Fibroblast of lung (primary cell): ENCODE measurements around the gene COASY. TPM values are rescaled to one million over a fixed set of nuclear protein-coding genes. Genes with fewer than 3 reads are reported as not detected.
"Not testable (repeated sequence)": the region's sequence is repeated elsewhere in the genome, so short reads cannot be mapped to it uniquely, and the experiment has no call there.

Experiments used
- DNase-seq, 2 donors: peaks; one replicate each; pipeline versions ENCODE4 v3.0.0 to v3.0.0-alpha.2; 2010; ENCODE audit warnings: low read depth in 2 of 2
- H2AFZ ChIP-seq: 2 replicates; pipeline ENCODE4 v1.5.1; 2012; ENCODE audit warnings: low read length, control low read depth, inconsistent platforms
- H3K27ac ChIP-seq: 2 replicates; pipeline ENCODE4 v1.5.1; 2011; ENCODE audit warnings: low read length, control low read depth; ENCODE audit not compliant: insufficient read depth
- H3K27me3 ChIP-seq: 2 replicates; pipeline ENCODE4 v1.5.1; 2011; ENCODE audit warnings: mild to moderate bottlenecking, low read length; ENCODE audit not compliant: control insufficient read depth, insufficient read depth
- H3K36me3 ChIP-seq: 2 replicates; pipeline ENCODE4 v1.5.1; 2011; ENCODE audit warnings: low read length; ENCODE audit not compliant: control insufficient read depth, insufficient read depth
- H3K4me1 ChIP-seq: 2 replicates; pipeline ENCODE4 v1.5.1; 2011; ENCODE audit warnings: low read length; ENCODE audit not compliant: control insufficient read depth, insufficient read depth; ENCODE audit errors: extremely low read depth
- H3K4me2 ChIP-seq: 2 replicates; pipeline ENCODE4 v1.5.1; 2011; ENCODE audit warnings: low read length, control low read depth; ENCODE audit not compliant: insufficient read depth; ENCODE audit errors: extremely low read depth
- H3K4me3 ChIP-seq, 4 experiments: fragments of 200-600 bp in 1 of 4; sonication (generic) in 1 of 4; replicated peaks in 1 of 4; 2 replicates each; pipeline ENCODE4 v1.5.1; 2011 to 2016; ENCODE audit warnings: low read length in 4 of 4, low read depth in 3 of 4, mild to moderate bottlenecking in 3 of 4, control low read depth in 2 of 4, inconsistent platforms in 1 of 4, mixed read lengths in 1 of 4; ENCODE audit not compliant: insufficient read depth in 1 of 4; ENCODE audit errors: control extremely low read depth in 1 of 4
- H3K79me2 ChIP-seq: 2 replicates; pipeline ENCODE4 v1.5.1; 2012; ENCODE audit warnings: mild to moderate bottlenecking, low read length, inconsistent platforms; ENCODE audit not compliant: control insufficient read depth, insufficient read depth
- H3K9ac ChIP-seq: 2 replicates; pipeline ENCODE4 v1.5.1; 2011; ENCODE audit warnings: mild to moderate bottlenecking, low read length, control low read depth; ENCODE audit not compliant: insufficient read depth
- H3K9me3 ChIP-seq: 2 replicates; pipeline ENCODE4 v1.5.1; 2012; ENCODE audit warnings: low read depth, low read length; ENCODE audit not compliant: control insufficient read depth, insufficient read depth
- H4K20me1 ChIP-seq: 2 replicates; pipeline ENCODE4 v1.5.1; 2011; ENCODE audit warnings: low read length; ENCODE audit not compliant: control insufficient read depth, insufficient read depth; ENCODE audit errors: extremely low read depth
- CTCF ChIP-seq, 2 donors: IDR thresholded peaks in 1 of 2; conservative IDR thresholded peaks in 1 of 2; 1 replicate in 1 of 2; 2 replicates in 1 of 2; pipeline ENCODE4 v1.5.1; 2011 to 2012; ENCODE audit warnings: low read length in 2 of 2, control low read depth in 1 of 2, inconsistent platforms in 1 of 2, low read depth in 1 of 2, mild to moderate bottlenecking in 1 of 2
- EZH2 ChIP-seq: IDR thresholded peaks from 2 replicates; pipeline ENCODE4 v1.5.1; 2012; ENCODE audit warnings: low read length, control low read depth, mild to moderate bottlenecking; ENCODE audit errors: missing control alignments
- polyA plus RNA-seq, 2 donors: library from polyadenylated mRNA; depleted of rRNA in 1 of 2; stranded (reverse) in 1 of 2; unstranded in 1 of 2; fragments of >200 nt; gene quantifications; 2 replicates each; pipeline ENCODE4 v1.2.1, GENCODE V29; 2011 to 2012; ENCODE audit warnings: missing spikeins in 1 of 2
- total RNA-seq: library from RNA; depleted of rRNA; stranded (reverse); fragments of >200 nt; gene quantifications from 2 replicates; pipeline ENCODE4 v1.2.1, GENCODE V29; 2014

Gene COASY
- total and polyA plus RNA-seq, 2 donors (not counting 1 experiment from before 2014, with no cell fraction given): 16.5 to 20.3 TPM

GRCh38 chr17:42548993-42549755 is 12.8 kb upstream of the COASY start:
- no peaks in the 10 kb centered on the region for H3K27me3 ChIP-seq
- H3K4me1 ChIP-seq: no peaks in the 10 kb centered on the region
- H3K36me3 ChIP-seq: peaks cover 7% of the 10 kb centered on the region
- no peaks in the 10 kb centered on the region for H3K9me3 ChIP-seq
- H3K4me3 ChIP-seq: no peak overlapping the region
- H3K27ac ChIP-seq: no peak overlapping the region
- H3K4me2 ChIP-seq: no peak overlapping the region
- H3K9ac ChIP-seq: no peak overlapping the region
- no peaks in the 10 kb centered on the region for H4K20me1 ChIP-seq
- DNase-seq: no peak
- no peak overlapping the region for H2AFZ ChIP-seq
- TF ChIP-seq CTCF (conservative IDR thresholded peaks at IDR 0.05 in 1 of 2, IDR thresholded peaks at IDR 0.05 in 1 of 2; ENCODE audit: low read depth in 1 of 2, low read length in 2 of 2) (no peak), EZH2 (no peak)
- peaks cover 2% of the 10 kb centered on the region for H3K79me2 ChIP-seq

DNA sequence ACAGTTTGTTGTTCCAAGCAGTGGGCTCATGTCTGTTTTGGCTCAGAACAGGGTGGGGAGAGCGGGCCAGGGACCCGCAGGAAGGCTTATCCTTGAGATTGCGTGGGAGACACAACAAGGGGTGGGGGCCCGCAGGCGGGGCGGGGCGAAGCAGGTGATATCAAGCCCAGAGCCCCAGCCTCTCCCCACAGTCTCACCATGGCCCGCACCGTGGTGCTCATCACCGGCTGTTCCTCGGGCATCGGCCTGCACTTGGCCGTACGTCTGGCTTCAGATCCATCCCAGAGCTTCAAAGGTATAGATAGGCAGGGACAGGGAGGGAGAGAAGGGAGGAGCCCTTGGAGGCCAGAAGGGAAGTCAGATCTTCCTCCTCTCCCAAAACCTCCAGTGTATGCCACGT is 9.2 kb upstream of the COASY start, which contains the start of gene HSD17B1:
TSS of gene HSD17B1 (plus strand) at position 188 of the 400 bp plus-strand sequence. CDS start at position 199, 11 bp downstream.
- not testable (repeated sequence) for H3K27me3 ChIP-seq, H3K4me1 ChIP-seq, H3K27ac ChIP-seq, H2AFZ ChIP-seq, DNase-seq, H3K79me2 ChIP-seq, H4K20me1 ChIP-seq, H3K9me3 ChIP-seq, H3K36me3 ChIP-seq
- H3K4me2 ChIP-seq: peak within 1 kb of the TSS; percentile 97
- H3K4me3 ChIP-seq: peak within 1 kb of the TSS in 3 of 4 experiments; percentile 85 to 88 (median 87)
- peak within 1 kb of the TSS; percentile 78 for H3K9ac ChIP-seq

- Histone ChIP-seq H3K9me3 (no peaks in the 10 kb centered on the region), H3K36me3 (peaks cover 4% of the 10 kb centered on the region), H3K9ac (no peak overlapping the region), H3K79me2 (peaks cover 4% of the 10 kb centered on the region), H2AFZ (no peak overlapping the region), H3K27me3 (no peaks in the 10 kb centered on the region), H3K4me1 (peaks cover 3% of the 10 kb centered on the region), H3K4me2 (peak overlapping the region; percentile 97), H3K4me3 (peak overlapping the region in 1 of 4 experiments; percentile 87), H3K27ac (no peak overlapping the region), H4K20me1 (no peaks in the 10 kb centered on the region)
- DNase-seq: peak in 1 of 2 donors; percentile 56
- no peak for TF ChIP-seq EZH2
These were observed 8.7 kb upstream of the COASY start for GRCh38 chr17:42553161-42553818.
